ENCODE measurements around the gene KRT37.
"Not testable (repeated sequence)": the region's sequence is repeated elsewhere in the genome, so short reads cannot be mapped to it uniquely, and the experiment has no call there.

KRT37 gene

GRCh38 chr17:41403404-41404023 is 20.9 kb downstream of the KRT37 start:
- DNase-seq = no peak

GRCh38 chr17:41402161-41402560 is 22.2 kb downstream of the KRT37 start:
- DNase-seq = no peak

- DNase-seq = no peak
Measured at GRCh38 chr17:41396996-41397660, 27.3 kb downstream of the KRT37 start, which contains the start of gene KRT31. Gene KRT31 (minus strand): TSS chr17:41397608. CDS start chr17:41397539, 69 bp downstream.

- DNase-seq = no peak
Measured at GRCh38 chr17:41396340-41396739, 28.0 kb downstream of the KRT37 start.

- DNase-seq = no peak
Measured at GRCh38 chr17:41395611-41396010, 28.8 kb downstream of the KRT37 start.

GRCh38 chr17:41395044-41395443 is 29.3 kb downstream of the KRT37 start:
- not testable (repeated sequence) for DNase-seq

- no peak for DNase-seq
Measured at GRCh38 chr17:41394254-41394996, 30.0 kb downstream of the KRT37 start.

- DNase-seq = no peak
Measured at GRCh38 chr17:41393826-41394225, 30.6 kb downstream of the KRT37 start.

- DNase-seq = no peak
Measured at GRCh38 chr17:41393294-41393693, 31.1 kb downstream of the KRT37 start.

GRCh38 chr17:41392278-41392677 is 32.1 kb downstream of the KRT37 start:
- no peak for DNase-seq

GRCh38 chr17:41391535-41391934 is 32.9 kb downstream of the KRT37 start:
- no peak for DNase-seq

- DNase-seq = no peak
Measured at GRCh38 chr17:41390411-41390938, 33.9 kb downstream of the KRT37 start.

GRCh38 chr17:41387670-41388069 is 36.7 kb downstream of the KRT37 start:
- no peak for DNase-seq

- DNase-seq = no peak
Measured at GRCh38 chr17:41386227-41386626, 38.2 kb downstream of the KRT37 start.

- no peak for DNase-seq
Measured at GRCh38 chr17:41383690-41384089, 40.7 kb downstream of the KRT37 start.

GRCh38 chr17:41382394-41382793 is 42.0 kb downstream of the KRT37 start:
- DNase-seq = no peak

- DNase-seq = not testable (repeated sequence)
Measured at GRCh38 chr17:41381943-41382342, 42.4 kb downstream of the KRT37 start, which contains the start of gene KRT34. Gene KRT34 (minus strand): TSS chr17:41382306. CDS start chr17:41382246, 60 bp downstream.

GRCh38 chr17:41380091-41380490 is 44.3 kb downstream of the KRT37 start:
- DNase-seq = not testable (repeated sequence)

- DNase-seq = no peak
Measured at GRCh38 chr17:41377546-41377945, 46.8 kb downstream of the KRT37 start.
